Activated CD8-positive, alpha-beta memory T cell treated with anti-CD3 and anti-CD28 coated beads, Interleukin-2, amount 50 U/mL, for 24 hours (primary cell): ENCODE results near the gene BAK1.
"Not testable (repeated sequence)": the region's sequence is repeated elsewhere in the genome, so short reads cannot be mapped to it uniquely, and the experiment has no call there.

Source experiments
- DNase-seq: peaks from one replicate; pipeline ENCODE4 v3.0.0-alpha.2; 2020; ENCODE audit errors: extremely low read depth

BAK1 gene

GRCh38 chr6:33552252-33552651, 27.8 kb downstream of the BAK1 start:
- no peak for DNase-seq

GRCh38 chr6:33551538-33551937, 28.5 kb downstream of the BAK1 start:
- DNase-seq: no peak

GRCh38 chr6:33549896-33550295, 30.2 kb downstream of the BAK1 start:
- DNase-seq: no peak

- no peak for DNase-seq
Measured at GRCh38 chr6:33549196-33549595, 30.9 kb downstream of the BAK1 start.

- no peak for DNase-seq
Measured at GRCh38 chr6:33547499-33547898, 32.6 kb downstream of the BAK1 start.

- no peak for DNase-seq
Measured at GRCh38 chr6:33546766-33547165, 33.3 kb downstream of the BAK1 start.

GRCh38 chr6:33545292-33545691, 34.8 kb downstream of the BAK1 start:
- not testable (repeated sequence) for DNase-seq

- DNase-seq: no peak
Measured at GRCh38 chr6:33543116-33543515, 37.0 kb downstream of the BAK1 start.

GRCh38 chr6:33540768-33541167, 39.3 kb downstream of the BAK1 start:
- no peak for DNase-seq

- DNase-seq: no peak
Measured at GRCh38 chr6:33534702-33535101, 45.4 kb downstream of the BAK1 start.

- DNase-seq: peak; percentile 27
Measured at GRCh38 chr6:33533163-33533869, 46.8 kb downstream of the BAK1 start.

GRCh38 chr6:33532431-33532830, 47.6 kb downstream of the BAK1 start:
- DNase-seq: not testable (repeated sequence)

- not testable (repeated sequence) for DNase-seq
Measured at GRCh38 chr6:33530617-33531016, 49.5 kb downstream of the BAK1 start.
